22Rv1 (cell line): ENCODE measurements around the gene UNC93A.

Source experiments
- H3K27ac ChIP-seq: fragments of 450-650 bp; 2 replicates; pipeline ENCODE4 v1.5.1; 2017
- ZFX ChIP-seq: fragments of 450-650 bp; IDR thresholded peaks from 2 replicates; pipeline ENCODE4 v1.6.1; 2017; ENCODE audit warnings: antibody characterized with exemption, borderline replicate concordance
- TF ChIP-seq, protein P1 (sequence below): fragments of 450-650 bp; IDR thresholded peaks from 2 replicates; pipeline ENCODE4 v1.5.1; 2017; ENCODE audit warnings: mild to moderate bottlenecking

The UNC93A gene

DNA sequence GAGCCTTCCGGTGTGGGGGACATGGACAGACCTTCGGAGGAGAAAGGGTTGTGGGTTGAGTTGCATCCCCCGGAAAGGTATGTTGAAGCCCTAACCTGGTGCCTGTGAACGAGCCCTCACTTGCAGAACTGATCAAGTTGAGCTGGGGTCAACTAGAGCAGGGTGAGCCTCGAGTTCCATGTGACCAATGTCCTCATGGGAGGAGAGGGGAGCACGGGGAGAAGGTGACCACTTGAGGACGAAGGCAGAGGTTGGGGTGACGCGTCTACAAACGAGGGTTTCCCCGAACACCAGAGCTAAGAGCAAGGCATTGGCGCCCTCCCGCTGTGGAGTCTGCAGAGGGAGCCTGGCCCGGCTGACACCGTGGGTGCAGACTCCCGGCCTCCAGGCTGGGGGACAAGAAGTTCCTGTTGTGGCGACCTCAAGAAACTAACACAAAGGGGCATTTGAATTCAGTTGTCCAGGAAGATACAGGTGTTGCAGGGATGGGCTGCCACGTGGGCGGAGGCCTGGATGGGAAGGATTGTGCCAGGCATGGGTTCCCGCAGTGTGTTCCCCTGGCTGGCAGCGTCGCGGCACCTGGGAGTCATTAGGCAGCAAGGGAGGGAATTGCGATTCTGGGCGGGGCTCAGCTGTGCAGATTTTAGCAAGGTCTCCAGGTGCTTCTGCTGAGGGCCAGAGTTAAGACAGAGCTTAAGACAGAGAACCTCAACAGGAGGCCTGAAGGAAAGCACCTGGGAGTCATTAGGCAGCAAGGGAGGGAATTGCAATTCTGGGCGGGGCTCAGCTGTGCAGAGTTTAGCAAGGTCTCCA, 20.4 kb upstream of the UNC93A start:
- H3K27ac ChIP-seq = no peak overlapping the region
- TF ChIP-seq ZFX = no peak
- TF ChIP-seq, protein P1, sequence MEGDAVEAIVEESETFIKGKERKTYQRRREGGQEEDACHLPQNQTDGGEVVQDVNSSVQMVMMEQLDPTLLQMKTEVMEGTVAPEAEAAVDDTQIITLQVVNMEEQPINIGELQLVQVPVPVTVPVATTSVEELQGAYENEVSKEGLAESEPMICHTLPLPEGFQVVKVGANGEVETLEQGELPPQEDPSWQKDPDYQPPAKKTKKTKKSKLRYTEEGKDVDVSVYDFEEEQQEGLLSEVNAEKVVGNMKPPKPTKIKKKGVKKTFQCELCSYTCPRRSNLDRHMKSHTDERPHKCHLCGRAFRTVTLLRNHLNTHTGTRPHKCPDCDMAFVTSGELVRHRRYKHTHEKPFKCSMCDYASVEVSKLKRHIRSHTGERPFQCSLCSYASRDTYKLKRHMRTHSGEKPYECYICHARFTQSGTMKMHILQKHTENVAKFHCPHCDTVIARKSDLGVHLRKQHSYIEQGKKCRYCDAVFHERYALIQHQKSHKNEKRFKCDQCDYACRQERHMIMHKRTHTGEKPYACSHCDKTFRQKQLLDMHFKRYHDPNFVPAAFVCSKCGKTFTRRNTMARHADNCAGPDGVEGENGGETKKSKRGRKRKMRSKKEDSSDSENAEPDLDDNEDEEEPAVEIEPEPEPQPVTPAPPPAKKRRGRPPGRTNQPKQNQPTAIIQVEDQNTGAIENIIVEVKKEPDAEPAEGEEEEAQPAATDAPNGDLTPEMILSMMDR = no peak

DNA sequence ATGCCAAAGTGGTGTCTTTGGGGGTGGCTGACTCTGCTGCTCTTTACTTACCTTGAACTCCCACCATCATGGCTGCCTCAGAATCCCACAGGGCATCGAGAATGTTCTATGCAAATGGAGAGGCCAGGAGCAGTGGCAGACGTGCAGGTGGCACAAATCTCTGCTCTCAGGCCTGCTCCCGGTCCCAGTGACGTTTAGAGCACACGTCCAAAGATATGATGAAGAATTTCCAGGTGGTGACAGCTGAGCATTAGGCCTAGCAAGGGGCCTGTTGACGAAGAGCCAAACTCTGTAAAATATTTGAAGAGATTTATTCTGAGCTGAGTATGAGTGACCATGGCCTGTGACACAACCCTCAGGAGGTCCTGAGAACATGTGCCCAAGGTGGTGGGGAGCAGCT, 19.0 kb upstream of the UNC93A start:
- no peak overlapping the region for H3K27ac ChIP-seq
- TF ChIP-seq, protein P1 = no peak
- TF ChIP-seq ZFX = no peak

DNA sequence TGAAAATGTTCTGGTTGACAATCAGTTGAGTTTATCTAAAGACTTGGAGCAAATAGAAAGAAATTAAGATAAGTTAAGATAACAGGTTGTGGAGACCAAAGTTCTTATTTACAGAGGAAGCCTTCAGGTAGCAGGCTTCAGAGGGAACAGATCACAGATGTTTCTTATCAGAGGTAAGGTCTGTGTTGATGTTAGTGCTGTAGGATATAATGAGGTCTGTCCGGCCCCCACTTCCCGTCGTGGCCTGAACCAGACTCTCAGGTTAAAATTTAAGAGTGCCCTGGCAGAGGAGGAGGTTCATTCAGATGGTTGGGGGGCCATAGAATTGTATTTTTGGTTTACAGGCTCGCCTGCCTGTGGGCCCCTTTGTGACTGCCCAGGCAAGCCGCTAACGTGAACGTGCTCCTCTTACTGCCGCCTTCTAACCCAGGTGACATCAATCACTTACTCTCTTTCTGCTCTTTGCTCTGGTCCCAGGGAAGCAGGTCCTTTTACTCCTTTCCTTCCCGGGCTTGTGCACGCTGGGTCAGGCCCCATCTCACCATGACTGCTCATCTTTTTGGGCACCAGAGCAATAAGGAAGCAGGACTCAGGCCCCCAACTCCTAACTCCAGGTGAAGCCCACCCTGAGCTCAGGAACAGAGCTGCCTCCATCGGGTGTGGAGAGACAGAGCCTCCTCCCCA, 18.3 kb upstream of the UNC93A start:
- TF ChIP-seq, protein P1 = no peak
- TF ChIP-seq ZFX = no peak
- no peak overlapping the region for H3K27ac ChIP-seq

DNA sequence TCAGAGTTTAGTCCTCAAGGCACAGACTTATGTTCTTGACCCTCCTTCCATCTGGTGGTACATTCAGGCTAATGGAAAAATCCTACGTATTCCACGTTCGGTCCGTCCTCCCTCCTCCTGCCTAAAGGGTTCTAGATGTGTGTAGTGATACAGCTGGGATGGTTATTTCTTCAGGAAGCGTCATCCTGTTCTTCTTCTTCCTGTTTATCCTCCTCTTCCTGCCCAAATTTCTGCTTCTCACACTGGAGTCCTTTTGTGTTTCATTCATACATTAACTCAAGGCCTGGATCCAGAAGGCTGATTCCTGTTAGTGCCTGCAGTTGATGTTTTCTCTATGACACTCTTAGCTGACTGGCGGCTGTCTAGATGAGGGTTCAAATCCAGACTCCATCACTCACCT, 16.8 kb upstream of the UNC93A start:
- H3K27ac ChIP-seq = no peak overlapping the region
- no peak for TF ChIP-seq ZFX
- TF ChIP-seq, protein P1 = no peak

DNA sequence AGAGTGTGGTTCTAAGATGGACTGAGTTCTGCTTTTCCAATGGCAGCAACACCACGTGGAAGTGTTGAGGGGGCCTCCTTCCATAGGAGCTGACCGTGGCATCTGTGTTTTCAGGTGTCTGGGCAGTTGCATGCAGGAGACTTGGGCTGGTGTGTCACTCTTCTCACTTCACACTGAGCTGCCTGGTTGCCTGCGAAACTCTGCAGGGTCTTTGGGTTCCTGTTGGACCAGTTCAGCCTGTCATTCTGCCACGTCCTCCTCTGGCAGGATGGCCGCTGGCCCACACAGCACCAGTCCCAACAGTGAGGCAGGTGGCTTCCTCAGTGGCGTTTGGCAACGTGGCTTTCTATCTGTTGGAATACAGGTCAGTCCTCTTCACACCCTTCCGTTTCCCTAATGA, 16.1 kb upstream of the UNC93A start:
- TF ChIP-seq ZFX = no peak
- TF ChIP-seq, protein P1 = no peak
- H3K27ac ChIP-seq = no peak overlapping the region

DNA sequence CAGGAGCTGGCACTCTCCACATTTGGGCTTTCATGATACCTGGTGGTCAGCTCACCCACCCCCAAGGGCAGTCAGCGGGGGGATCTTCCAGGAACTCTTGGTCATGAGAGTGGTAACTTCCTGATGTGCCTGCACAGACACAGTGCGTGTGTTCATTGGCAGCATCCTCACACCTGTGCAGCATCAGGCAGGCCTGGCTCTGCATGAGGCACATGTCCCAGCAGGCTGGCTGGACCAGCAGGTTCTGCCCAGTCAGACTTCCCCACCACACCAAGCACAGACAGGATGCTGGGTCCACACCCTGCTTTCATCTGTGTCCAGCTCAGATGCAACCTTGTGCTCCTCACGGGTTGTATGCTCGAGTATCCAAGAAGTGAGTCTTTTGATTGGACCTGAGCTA, 15.7 kb upstream of the UNC93A start:
- TF ChIP-seq, protein P1 = no peak
- no peak for TF ChIP-seq ZFX
- no peak overlapping the region for H3K27ac ChIP-seq
